GM19351 (cell line): ENCODE measurements around the gene SAXO1.

Experiments
- ATAC-seq: cut with Tn5 transposase; IDR thresholded peaks from one replicate; pipeline ENCODE4 v1.9.1; 2021; ENCODE audit warnings: mild to moderate bottlenecking, moderate library complexity; ENCODE audit not compliant: unreplicated experiment

SAXO1 gene

DNA sequence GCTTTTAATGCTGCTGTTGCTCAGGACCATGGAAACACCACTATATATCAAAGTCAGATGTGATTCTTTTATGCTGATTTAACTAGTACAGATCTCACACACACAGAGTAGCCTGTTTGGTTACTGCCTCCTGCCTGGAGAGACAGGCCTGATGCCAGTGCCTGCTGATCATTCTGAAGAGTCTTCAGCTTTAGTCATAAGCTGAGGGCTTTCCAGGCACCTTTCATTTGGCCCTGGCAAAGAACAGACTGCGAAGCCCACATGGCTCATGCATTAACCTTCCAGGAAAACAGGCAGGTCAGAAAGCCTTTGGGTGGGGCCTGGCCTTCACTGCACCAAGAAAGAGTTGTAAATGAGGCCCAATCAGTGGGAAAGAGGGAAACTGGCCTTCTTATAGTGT is 144.7 kb downstream of the SAXO1 start:
- no peak for ATAC-seq

GRCh38 chr9:18887546-18887945 is 145.5 kb downstream of the SAXO1 start:
- ATAC-seq: no peak

DNA sequence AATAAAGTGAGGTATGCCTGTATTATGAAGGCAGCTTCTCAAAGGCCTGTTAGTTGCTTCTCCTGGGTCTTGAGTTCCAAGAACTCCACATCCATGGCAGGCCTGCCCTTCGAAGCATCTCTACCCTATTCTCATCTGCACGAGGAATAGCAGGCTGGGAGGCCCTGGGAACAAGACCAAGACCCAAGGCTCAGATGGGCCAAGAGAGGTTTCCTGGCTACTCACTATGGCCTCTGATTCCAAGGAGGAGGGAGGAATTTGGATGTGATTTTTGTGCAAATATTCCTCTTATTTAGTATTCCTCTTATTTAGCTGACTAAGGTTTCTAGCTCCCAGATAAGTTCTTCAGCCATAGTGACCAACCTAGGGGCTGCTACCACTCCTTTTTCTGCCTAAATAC is 151.3 kb downstream of the SAXO1 start:
- ATAC-seq: no peak

GRCh38 chr9:18877984-18878383 is 155.0 kb downstream of the SAXO1 start:
- no peak for ATAC-seq
